ENCODE measurements around the gene CACNA1D.

- TF ChIP-seq CTCF (IDR thresholded peaks at IDR 0.05), result no peak
- no peak for TF ChIP-seq POLR2A (IDR thresholded peaks at IDR 0.05)
Observed at GRCh38 chr3:53795789-53796560, 301.6 kb downstream of the CACNA1D start.
